HG03139 (cell line): ENCODE data around the gene AAMDC.

Source experiments
- ATAC-seq: cut with Tn5 transposase; IDR thresholded peaks from one replicate; pipeline ENCODE4 v1.9.1; 2021; ENCODE audit not compliant: unreplicated experiment

Gene AAMDC

DNA sequence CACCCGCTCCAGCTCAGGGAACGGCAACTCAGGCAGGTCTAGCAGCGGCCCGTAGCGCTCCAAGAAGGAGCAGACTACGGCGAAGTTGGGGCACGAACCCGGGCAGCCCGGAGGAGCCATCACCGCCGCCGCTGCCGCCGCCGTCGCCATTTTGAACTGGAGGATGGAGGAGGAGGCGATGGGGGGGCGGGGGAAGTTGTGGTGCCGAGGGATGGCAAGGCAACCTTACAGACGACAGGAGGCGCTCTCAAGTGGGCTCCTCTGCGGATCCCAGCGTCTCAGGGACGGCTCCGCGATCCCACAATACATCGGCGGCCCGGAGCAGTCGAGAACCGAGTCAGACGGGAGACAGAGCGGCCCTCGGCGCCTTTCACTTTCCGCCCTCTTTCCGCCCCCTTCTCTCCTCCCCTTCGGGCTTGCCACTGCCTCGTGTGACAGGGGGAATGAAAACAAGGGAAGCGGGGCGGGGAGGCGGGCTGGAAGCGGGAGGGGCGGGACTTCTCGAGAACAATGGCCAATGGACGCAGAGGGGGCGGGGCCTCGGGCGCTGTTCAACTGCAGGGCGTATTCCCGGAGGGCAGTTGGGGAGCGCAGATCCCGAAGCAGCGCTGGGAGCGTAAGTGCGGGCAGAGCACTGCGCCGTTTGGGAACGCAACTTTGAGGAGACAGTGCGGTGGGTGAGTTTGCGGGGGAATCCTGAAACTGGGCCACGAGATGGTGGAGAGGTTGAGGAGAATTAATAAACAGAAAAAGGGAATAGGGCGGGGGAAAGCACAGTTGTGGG is at the start of gene AAMDC, which contains the start of gene RSF1:
Gene AAMDC (plus strand): TSS at position 580 of the 784 bp plus-strand sequence. CDS start 21,353 bp downstream, outside the sequence.
Gene RSF1 (minus strand): TSS at position 158 of the 784 bp plus-strand sequence. CDS start 8 bp downstream, at position 150.
- ATAC-seq, result peak; percentile 83

DNA sequence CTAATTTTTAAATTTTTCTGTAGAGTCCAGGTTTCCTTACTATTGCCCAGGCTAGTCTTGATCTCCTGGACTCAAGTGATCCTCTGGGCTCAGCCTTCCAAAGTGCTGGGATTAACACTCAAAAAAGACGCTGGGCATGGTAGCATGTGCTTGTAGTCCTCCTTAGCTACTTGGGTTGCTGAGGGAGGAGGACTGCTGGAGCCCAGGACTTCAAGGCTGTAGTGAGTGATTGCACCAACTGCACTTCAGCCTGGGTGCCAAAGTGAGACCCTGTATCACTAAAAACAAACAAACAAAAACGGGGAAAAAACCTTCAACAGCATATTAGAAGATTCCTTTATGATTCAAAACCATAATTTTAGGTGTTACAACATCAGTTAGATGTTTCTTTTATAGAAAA is 45.0 kb upstream of the AAMDC start:
- ATAC-seq, result no peak

GRCh38 chr11:77776455-77776854 is 44.5 kb upstream of the AAMDC start:
- ATAC-seq, result no peak

- ATAC-seq, result no peak
Measured at GRCh38 chr11:77778118-77778517, 42.8 kb upstream of the AAMDC start.

DNA sequence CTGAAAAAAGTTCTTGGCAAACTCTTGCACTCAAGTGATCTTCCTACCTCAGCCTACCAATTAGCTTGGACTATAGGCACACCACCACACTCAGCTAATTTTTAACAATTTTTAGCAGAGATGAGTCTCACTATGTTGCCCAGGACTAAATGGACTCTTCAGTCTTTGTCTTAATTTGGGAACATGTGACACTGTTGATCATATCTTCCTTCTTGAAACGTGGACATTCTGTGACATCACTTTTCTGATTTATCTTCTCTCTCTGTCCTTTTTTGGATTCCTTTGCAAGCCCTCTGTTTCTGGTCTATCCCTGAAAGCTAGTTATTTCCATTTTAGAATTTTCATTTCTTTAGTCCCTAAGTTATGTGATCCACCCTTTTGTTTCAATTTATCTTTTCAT is 42.4 kb upstream of the AAMDC start:
- no peak for ATAC-seq

GRCh38 chr11:77779935-77780334 is 41.0 kb upstream of the AAMDC start:
- ATAC-seq, result no peak

DNA sequence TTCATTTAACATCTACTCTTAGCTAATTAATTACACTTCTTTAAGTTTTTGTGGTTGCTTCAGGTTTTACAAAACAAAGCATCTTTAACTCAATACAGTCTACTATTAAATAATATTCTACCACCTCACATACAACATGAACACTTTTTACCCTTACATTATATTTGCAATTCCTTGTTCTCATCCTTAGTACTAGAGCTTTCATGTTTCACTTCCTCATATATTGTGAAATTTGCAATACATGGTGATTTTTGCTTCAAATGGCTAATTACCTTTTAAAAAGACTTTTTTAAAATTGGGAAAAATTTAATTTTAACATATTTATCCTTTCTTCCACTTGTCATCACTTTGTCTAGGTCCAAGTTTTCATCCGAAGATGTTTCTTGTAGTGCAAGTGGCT is 37.9 kb upstream of the AAMDC start:
- ATAC-seq, result no peak

- no peak for ATAC-seq
Measured at GRCh38 chr11:77784572-77784971, 36.4 kb upstream of the AAMDC start.

DNA sequence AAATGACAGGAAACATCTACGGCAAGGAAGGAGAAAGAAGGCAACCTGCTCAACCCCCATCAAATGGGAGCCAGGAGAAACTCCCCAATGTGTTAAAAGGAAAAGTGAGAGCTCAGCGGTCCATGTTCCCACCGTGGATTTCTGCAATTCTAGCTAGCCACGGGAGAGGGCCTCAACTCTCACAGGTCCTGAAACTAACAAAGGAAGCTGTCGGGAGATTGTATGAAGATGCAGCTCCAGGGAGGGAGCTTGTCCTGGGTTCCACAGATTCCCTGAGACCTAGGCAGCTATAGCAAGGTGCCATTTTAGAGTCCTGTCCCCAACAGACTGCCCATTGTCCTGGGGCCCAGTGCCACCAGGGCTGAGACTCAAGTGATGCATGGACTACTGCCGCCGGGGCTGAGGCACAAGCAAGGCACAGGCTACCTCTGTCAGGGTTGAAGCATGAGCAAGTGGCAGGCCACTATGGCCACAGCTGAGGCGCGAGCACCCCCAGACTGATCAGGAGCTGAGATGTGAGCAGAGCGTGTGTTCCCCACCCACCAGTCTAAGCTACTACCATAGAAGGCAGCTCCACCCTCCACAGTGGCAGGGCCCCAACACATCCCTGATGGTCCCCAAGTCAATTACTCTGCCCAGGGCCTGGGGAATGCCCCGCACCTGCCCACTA is 31.7 kb upstream of the AAMDC start:
- ATAC-seq, result no peak

DNA sequence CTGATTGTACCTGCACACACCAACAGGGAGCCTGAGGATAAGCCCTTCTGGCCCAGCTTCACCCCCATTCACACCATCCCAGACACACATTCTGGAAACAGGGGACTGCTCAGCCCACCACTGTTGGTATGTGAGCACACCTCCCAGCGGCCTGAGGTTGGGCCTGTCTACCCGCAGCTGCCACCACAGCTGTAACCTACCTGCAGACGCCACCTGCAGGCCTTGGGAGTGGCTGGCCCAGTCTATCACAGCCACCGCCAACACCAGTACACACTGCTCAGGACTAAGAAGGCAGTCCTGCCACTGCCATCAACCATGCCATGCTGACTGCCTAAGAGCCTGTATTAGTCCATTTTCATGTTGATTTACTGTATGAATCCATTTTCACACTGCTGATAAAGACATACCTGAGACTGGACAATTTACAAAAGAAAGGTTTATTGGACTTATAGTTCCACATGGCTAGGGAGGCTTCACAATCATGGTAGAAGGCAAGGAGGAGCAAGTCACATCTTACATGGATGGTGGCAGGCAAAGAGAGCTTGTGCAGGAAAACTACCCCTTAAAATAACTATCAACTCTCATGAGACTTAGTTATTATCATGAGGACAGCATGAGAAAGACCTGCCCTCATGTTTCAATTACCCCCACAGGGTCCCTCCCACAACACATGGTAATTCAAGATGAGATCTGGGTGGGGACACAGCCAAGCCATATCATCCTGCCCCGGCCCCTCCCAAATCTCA is 31.0 kb upstream of the AAMDC start:
- ATAC-seq, result no peak

GRCh38 chr11:77791301-77791700 is 29.6 kb upstream of the AAMDC start:
- no peak for ATAC-seq

- no peak for ATAC-seq
Measured at GRCh38 chr11:77793972-77794371, 27.0 kb upstream of the AAMDC start.

- ATAC-seq, result no peak
Measured at GRCh38 chr11:77799338-77799737, 21.6 kb upstream of the AAMDC start.

DNA sequence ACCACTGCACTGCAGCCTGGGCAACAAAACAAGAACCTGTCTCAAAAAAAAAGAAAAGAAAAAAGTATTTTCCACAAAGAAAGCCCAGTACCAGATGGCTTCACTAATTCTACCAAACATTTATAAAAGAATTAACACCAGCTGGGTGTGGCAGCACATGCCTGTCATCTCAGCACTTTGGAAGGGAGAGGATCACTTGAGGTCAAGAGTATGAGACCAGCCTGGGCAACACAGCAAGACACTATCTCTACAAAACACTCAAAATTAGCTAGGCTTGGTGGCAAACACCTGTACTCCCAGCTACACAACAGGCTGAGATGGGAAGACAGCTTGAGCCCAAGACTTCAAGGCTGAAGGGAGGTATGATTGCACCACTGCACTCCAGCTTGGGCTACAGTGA is 20.5 kb upstream of the AAMDC start:
- no peak for ATAC-seq

- no peak for ATAC-seq
Measured at GRCh38 chr11:77801477-77801876, 19.5 kb upstream of the AAMDC start.

GRCh38 chr11:77806415-77806814 is 14.5 kb upstream of the AAMDC start:
- no peak for ATAC-seq

- no peak for ATAC-seq
Measured at GRCh38 chr11:77806993-77807392, 14.0 kb upstream of the AAMDC start.

GRCh38 chr11:77813256-77813655 is 7.7 kb upstream of the AAMDC start:
- no peak for ATAC-seq

GRCh38 chr11:77814848-77815247 is 6.1 kb upstream of the AAMDC start:
- ATAC-seq, result no peak

DNA sequence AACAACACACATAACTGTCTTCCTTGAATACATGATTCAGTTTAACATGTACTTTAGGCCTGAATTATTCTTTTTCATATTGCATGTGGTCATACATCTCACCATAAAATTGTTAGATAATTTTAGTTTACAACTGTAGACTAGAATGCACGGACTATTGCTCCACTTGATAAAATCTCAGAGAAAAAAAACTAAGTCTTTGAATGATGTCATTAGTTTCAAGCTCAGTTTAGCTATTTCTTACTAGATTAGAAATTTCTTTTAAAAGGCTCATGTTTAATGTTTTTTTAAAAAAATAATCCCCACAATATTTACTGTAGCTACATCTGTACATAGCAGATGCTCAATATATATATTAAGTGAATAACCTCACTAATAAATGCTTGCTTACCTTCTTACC is 5.5 kb upstream of the AAMDC start:
- ATAC-seq, result no peak

- peak; percentile 48 for ATAC-seq
Measured at GRCh38 chr11:77819411-77819920, 1.5 kb upstream of the AAMDC start.
